Right hindlimb (tissue), 1 donor: ENCODE data around the gene DPY19L2.
"Not testable (repeated sequence)": the region's sequence is repeated elsewhere in the genome, so short reads cannot be mapped to it uniquely, and the experiment has no call there.

Source experiments
- DNase-seq: peaks from one replicate; pipeline ENCODE4 v3.0.0-alpha.2; 2018

DPY19L2 gene

GRCh38 chr12:63658501-63658900, 9.8 kb downstream of the DPY19L2 start:
- not testable (repeated sequence) for DNase-seq

- DNase-seq: not testable (repeated sequence)
Observed at GRCh38 chr12:63656407-63656806, 11.9 kb downstream of the DPY19L2 start.

- DNase-seq: not testable (repeated sequence)
Observed at GRCh38 chr12:63655543-63656257, 12.6 kb downstream of the DPY19L2 start.

- DNase-seq: not testable (repeated sequence)
Observed at GRCh38 chr12:63654481-63654880, 13.8 kb downstream of the DPY19L2 start.

- DNase-seq: not testable (repeated sequence)
Observed at GRCh38 chr12:63649517-63649916, 18.8 kb downstream of the DPY19L2 start.

GRCh38 chr12:63643381-63644140, 24.7 kb downstream of the DPY19L2 start:
- not testable (repeated sequence) for DNase-seq

GRCh38 chr12:63624258-63624657, 44.0 kb downstream of the DPY19L2 start:
- DNase-seq: not testable (repeated sequence)

GRCh38 chr12:63615544-63615943, 52.7 kb downstream of the DPY19L2 start:
- DNase-seq: not testable (repeated sequence)

GRCh38 chr12:63611285-63611684, 57.0 kb downstream of the DPY19L2 start:
- DNase-seq: not testable (repeated sequence)

- DNase-seq: not testable (repeated sequence)
Observed at GRCh38 chr12:63609281-63609680, 59.0 kb downstream of the DPY19L2 start.

- DNase-seq: not testable (repeated sequence)
Observed at GRCh38 chr12:63604985-63605384, 63.3 kb downstream of the DPY19L2 start.

- not testable (repeated sequence) for DNase-seq
Observed at GRCh38 chr12:63594828-63595227, 73.5 kb downstream of the DPY19L2 start.

GRCh38 chr12:63584426-63584825, 83.9 kb downstream of the DPY19L2 start:
- DNase-seq: not testable (repeated sequence)

- not testable (repeated sequence) for DNase-seq
Observed at GRCh38 chr12:63583289-63583688, 85.0 kb downstream of the DPY19L2 start.

- DNase-seq: not testable (repeated sequence)
Observed at GRCh38 chr12:63577631-63578030, 90.7 kb downstream of the DPY19L2 start.

GRCh38 chr12:63572038-63572437, 96.3 kb downstream of the DPY19L2 start:
- DNase-seq: not testable (repeated sequence)

GRCh38 chr12:63558445-63558844, 109.8 kb downstream of the DPY19L2 start:
- not testable (repeated sequence) for DNase-seq

- not testable (repeated sequence) for DNase-seq
Observed at GRCh38 chr12:63551397-63551796, 116.9 kb downstream of the DPY19L2 start.

- not testable (repeated sequence) for DNase-seq
Observed at GRCh38 chr12:63549034-63549433, 119.3 kb downstream of the DPY19L2 start.

- DNase-seq: not testable (repeated sequence)
Observed at GRCh38 chr12:63545298-63545916, 122.9 kb downstream of the DPY19L2 start.

GRCh38 chr12:63538656-63539055, 129.6 kb downstream of the DPY19L2 start:
- DNase-seq: not testable (repeated sequence)

- not testable (repeated sequence) for DNase-seq
Observed at GRCh38 chr12:63537838-63538237, 130.5 kb downstream of the DPY19L2 start.

- DNase-seq: not testable (repeated sequence)
Observed at GRCh38 chr12:63529641-63530040, 138.7 kb downstream of the DPY19L2 start.
